KOPT-K1 (cell line): ENCODE data around the gene WIPF1.
"Not testable (repeated sequence)": the region's sequence is repeated elsewhere in the genome, so short reads cannot be mapped to it uniquely, and the experiment has no call there.

ENCODE experiments used
- H3K27ac ChIP-seq: fragments of 200-600 bp; sonication (generic); 2 replicates; pipeline ENCODE4 v1.5.1; 2016; ENCODE audit warnings: antibody characterized with exemption, mild to moderate bottlenecking, low read depth, low read length; ENCODE audit not compliant: poor library complexity, severe bottlenecking
- H3K36me3 ChIP-seq: fragments of 200-600 bp; sonication (generic); 2 replicates; pipeline ENCODE4 v1.5.1; 2017; ENCODE audit warnings: antibody characterized with exemption, mild to moderate bottlenecking, low read length, moderate library complexity; ENCODE audit not compliant: insufficient read depth
- H3K9me3 ChIP-seq: fragments of 200-600 bp; sonication (generic); 2 replicates; pipeline ENCODE4 v1.5.1; 2017; ENCODE audit warnings: antibody characterized with exemption, low read length, mild to moderate bottlenecking; ENCODE audit not compliant: insufficient read depth, poor library complexity, severe bottlenecking

Gene WIPF1

DNA sequence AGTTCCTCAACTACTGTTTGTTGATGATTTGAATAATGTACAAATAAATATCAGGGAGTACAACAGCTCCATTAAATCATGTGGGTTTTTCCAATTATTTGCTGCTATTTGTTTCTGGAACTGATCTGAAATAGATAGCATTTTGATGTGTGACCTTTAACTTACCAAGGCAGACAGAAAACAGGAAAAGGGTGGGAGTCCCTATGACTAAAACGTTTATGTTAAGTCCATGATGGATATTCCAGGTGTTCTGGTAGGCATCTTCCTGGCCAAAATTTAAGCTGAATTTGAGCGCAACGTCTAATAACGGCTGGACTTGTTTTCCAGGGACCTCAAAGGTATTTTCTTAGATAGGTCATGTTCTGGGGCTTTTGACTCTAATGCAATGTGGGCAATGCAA, 41.6 kb downstream of the WIPF1 start:
- Histone ChIP-seq H3K9me3 (peaks cover 9% of the 10 kb centered on the region), H3K27ac (no peak overlapping the region), H3K36me3 (peaks cover 37% of the 10 kb centered on the region)

- peaks cover 24% of the 10 kb centered on the region for H3K36me3 ChIP-seq
- no peak overlapping the region for H3K27ac ChIP-seq
- peaks cover 9% of the 10 kb centered on the region for H3K9me3 ChIP-seq
Observed at GRCh38 chr2:174554529-174555150, 43.0 kb downstream of the WIPF1 start.

DNA sequence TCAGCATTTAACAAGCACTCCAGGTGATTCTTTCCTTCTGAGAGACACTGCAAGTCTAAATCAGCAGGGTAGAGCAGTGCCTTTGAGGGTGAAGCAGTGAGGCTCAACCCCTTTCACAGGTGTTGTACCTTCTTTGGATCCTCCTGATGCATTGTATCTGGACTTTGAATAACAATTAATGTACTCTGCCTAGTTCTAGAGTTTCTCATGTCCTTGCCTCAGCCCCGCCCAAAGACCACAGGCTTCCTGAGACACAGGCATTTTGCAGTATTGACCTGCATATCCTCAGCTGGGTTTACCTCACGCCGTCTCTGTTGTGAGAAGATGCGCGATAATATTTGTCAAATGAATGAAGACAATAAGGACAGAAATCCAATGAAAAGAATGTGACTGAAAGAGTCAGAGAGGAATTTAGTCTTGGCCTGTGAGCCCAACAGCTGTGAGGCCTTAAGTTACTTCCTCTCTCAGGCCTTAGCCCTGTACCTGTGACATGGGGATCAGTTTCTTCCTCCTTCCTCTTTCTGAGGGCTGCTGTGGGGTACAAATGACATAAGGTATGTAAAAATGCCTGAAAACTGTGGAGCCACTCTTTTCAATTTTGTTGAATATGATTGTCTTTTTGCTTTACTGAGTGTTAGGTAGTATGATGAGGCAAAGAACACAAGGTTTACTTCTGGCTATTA, 43.7 kb downstream of the WIPF1 start:
- H3K36me3 ChIP-seq: peaks cover 17% of the 10 kb centered on the region
- H3K9me3 ChIP-seq: peaks cover 9% of the 10 kb centered on the region
- H3K27ac ChIP-seq: no peak overlapping the region

DNA sequence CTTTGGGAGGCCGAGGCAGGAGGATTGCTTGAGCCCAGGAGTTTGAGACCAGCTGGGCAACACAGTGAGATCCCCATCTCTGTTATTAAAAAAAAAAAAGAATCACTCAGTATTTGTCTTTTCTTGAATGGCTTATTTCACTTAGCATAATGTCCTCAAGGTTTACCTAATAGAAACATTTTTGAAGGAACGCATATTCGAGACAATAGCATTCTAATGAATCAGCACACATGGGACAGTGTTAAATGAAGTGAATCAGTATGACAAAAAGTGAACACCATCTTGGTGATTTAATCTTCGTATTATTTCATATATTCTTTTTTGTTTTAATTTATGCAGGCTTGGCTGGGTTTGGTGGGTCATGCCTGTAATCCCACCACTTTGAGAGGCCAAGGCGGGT, 44.7 kb downstream of the WIPF1 start:
- Histone ChIP-seq H3K36me3 (peaks cover 8% of the 10 kb centered on the region; the same call in 1 of the 2 replicates), H3K27ac (no peak overlapping the region), H3K9me3 (peaks cover 9% of the 10 kb centered on the region)

DNA sequence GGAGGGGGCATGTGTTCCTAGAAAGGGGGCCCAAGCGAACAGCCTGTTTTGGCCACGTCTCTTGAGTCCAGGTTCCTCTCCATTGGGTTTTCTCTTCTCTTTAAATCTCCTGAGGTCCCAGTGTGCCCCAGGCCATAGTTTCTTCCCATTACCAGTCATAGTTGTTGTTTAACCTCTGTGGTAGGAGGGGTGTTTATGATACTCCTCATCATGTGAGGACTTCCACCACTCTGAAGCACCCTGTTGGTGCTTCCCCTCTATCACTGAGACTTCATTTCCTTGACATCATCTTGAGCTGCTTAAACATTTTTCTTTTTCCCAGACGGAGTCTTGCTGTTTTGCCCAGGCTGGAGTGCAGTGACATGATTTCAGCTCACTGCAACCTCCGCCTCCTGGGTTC, 45.9 kb downstream of the WIPF1 start:
- Histone ChIP-seq H3K36me3 (peaks cover 8% of the 10 kb centered on the region; the same call in 1 of the 2 replicates), H3K9me3 (peaks cover 9% of the 10 kb centered on the region), H3K27ac (no peak overlapping the region)

DNA sequence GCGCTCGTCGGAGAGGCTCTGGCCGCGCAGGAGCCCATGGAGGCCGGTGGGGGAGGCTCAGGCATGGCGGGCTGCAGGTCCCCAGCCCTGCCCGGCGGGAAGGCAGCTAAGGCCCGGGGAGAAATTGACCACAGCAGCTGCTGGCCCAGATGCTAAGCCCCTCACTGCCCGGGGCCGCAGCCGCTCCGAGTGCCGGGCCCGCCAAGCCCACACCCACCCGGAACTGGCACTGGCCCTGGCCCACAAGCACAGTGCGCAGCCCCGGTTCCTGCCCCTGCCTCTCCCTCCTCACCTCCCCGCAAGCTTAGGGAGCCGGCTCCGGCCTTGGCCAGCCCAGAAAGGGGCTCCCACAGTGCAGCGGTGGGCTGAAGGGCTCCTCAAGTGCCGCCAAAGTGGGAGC, 49.0 kb downstream of the WIPF1 start:
- not testable (repeated sequence) for H3K9me3 ChIP-seq, H3K27ac ChIP-seq, H3K36me3 ChIP-seq

DNA sequence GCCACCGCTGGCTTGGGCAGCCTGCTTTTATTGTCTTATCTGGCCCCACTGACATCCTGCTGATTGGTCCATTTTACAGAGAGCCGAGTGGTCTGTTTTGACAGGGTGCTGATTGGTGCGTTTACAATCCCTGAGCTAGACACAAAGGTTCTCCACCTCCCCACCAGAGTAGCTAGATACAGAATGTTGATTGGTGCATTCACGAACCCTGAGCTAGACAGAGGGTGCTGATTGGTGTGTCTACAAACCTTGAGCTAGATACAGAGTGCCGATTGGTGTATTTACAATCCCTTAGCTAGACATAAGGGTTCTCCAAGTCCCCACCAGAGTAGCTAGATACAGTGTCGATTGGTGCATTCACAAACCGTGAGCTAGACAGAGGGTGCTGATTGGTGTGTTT, 49.6 kb downstream of the WIPF1 start:
- not testable (repeated sequence) for H3K36me3 ChIP-seq, H3K9me3 ChIP-seq, H3K27ac ChIP-seq

GRCh38 chr2:174546519-174547506, 50.8 kb downstream of the WIPF1 start:
- no peaks in the 10 kb centered on the region for H3K36me3 ChIP-seq
- H3K27ac ChIP-seq: no peak overlapping the region
- H3K9me3 ChIP-seq: no peaks in the 10 kb centered on the region

DNA sequence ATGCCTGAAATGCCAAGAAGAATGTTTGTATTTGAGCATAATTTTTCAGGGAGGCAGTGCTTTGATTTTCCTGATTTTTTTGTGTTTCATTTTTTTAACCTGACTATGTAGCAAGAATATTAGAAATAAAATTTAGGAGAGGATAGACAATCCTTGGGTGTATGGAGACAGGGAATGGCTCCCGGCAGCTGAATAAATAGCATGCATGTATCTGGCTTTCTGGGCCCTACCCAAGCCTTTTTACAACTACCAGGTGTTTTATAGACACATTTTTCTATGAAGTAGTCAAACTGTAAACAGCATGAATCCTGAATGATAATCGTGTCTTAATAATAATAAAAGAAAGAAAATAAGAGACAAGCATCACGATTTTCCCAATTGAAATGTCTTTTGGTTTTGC, 52.4 kb downstream of the WIPF1 start:
- H3K36me3 ChIP-seq: no peaks in the 10 kb centered on the region
- no peak overlapping the region for H3K27ac ChIP-seq
- H3K9me3 ChIP-seq: no peaks in the 10 kb centered on the region

- H3K9me3 ChIP-seq: no peaks in the 10 kb centered on the region
- H3K27ac ChIP-seq: no peak overlapping the region
- H3K36me3 ChIP-seq: no peaks in the 10 kb centered on the region
Observed at GRCh38 chr2:174544802-174545201, 52.8 kb downstream of the WIPF1 start.

GRCh38 chr2:174544156-174544555, 53.4 kb downstream of the WIPF1 start:
- Histone ChIP-seq H3K9me3 (no peaks in the 10 kb centered on the region), H3K27ac (no peak overlapping the region)

DNA sequence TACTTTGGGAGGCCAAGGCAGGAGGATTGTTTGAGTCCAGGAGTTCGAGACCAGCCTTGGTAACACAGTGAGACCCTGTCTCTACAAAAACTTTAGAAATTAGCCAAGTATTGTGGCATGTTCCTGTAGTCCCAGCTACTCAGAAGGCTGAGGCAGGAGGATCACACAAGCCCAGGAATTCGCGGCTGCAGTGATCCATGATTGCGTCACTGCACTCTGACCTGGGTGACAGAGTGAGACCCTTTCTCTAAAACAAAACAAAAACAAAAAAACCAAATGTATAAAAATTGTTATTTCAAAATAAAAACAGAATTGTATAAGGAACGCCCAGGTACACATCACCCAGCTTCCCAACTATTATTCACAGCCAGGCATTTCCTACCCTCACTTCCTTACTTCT, 56.7 kb downstream of the WIPF1 start:
- no peaks in the 10 kb centered on the region for H3K9me3 ChIP-seq
- no peak overlapping the region for H3K27ac ChIP-seq
- H3K36me3 ChIP-seq: no peaks in the 10 kb centered on the region

More at GRCh38 chr2:174544156-174544555, 53.4 kb downstream of the WIPF1 start:
- H3K36me3 ChIP-seq: no peaks in the 10 kb centered on the region

- Histone ChIP-seq H3K9me3 (no peaks in the 10 kb centered on the region), H3K36me3 (no peaks in the 10 kb centered on the region), H3K27ac (no peak overlapping the region)
Observed at GRCh38 chr2:174535757-174536703, 61.6 kb downstream of the WIPF1 start.

GRCh38 chr2:174535083-174535482, 62.5 kb downstream of the WIPF1 start:
- H3K9me3 ChIP-seq: no peaks in the 10 kb centered on the region
- H3K27ac ChIP-seq: no peak overlapping the region

More at GRCh38 chr2:174535083-174535482, 62.5 kb downstream of the WIPF1 start:
- H3K36me3 ChIP-seq: no peaks in the 10 kb centered on the region
